Astrocyte of the spinal cord (primary cell): Measurements from ENCODE around the gene CX3CL1.
A peak's percentile ranks its signal among the peaks of the same experiment; 100 is the strongest.

Experiments used
- DNase-seq: peaks from one replicate; pipeline ENCODE4 v3.0.0; 2011; ENCODE audit warnings: low read depth, low spot score
- H3K4me3 ChIP-seq: 2 replicates; pipeline ENCODE4 v1.5.1; 2011; ENCODE audit warnings: low read depth, mild to moderate bottlenecking, low read length, moderate library complexity
- in situ Hi-C: cut with HindIII; loops from 2 replicates; pipeline ENCODE4 v1.10.0; 2017; ENCODE audit warnings: low sequenced_read_pairs
- TF ChIP-seq, protein P1 (sequence below): IDR thresholded peaks from 2 replicates; pipeline ENCODE4 v1.5.1; 2012; ENCODE audit warnings: low read depth, mild to moderate bottlenecking, low read length, inconsistent platforms

CX3CL1 gene

DNA sequence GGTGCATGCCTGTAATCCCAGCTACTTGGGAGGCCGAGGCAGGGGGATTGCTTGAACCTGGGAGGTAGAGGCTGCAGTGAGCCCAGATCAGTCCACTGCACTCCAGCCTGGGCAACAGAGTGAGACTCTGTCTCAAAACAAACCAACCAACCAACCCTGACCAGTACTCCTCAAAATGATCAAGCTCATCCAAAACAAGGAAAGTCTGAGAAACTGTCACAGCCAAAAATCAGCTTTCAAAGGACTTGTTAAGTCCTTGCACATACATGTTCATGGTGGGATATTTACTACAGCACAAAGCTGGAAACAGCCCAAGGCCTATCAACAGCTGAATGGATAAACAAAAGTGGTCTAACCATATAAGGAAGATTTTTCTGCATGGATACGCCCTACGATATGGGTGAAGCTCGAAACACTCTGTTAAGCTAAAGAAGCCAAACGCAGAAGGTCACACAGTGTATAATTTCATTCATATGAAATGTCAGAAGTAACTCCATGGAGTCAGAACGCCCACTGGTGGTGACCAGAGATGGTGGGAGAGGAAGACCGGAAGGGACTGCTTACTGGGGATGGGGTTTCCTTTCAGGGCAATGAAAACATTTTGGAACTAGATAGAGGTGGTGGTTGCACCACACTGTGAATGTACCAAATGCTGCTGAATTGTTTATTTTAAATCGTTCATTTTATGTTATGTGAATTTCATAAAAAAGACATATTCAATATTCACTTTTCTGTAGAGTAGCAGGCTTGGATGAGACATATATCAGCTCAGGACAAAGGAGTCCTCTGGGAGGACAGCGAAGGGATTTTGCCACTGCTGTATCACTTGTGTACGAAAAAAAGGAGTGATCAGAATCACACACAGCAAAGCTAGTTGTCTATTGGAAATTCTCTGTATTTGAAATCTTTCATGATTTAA is 50.0 kb downstream of the CX3CL1 start:
- H3K4me3 ChIP-seq, result no peak overlapping the region
- peak; percentile 68 for DNase-seq
- in situ Hi-C loops, result no loop called here
- TF ChIP-seq, protein P1, sequence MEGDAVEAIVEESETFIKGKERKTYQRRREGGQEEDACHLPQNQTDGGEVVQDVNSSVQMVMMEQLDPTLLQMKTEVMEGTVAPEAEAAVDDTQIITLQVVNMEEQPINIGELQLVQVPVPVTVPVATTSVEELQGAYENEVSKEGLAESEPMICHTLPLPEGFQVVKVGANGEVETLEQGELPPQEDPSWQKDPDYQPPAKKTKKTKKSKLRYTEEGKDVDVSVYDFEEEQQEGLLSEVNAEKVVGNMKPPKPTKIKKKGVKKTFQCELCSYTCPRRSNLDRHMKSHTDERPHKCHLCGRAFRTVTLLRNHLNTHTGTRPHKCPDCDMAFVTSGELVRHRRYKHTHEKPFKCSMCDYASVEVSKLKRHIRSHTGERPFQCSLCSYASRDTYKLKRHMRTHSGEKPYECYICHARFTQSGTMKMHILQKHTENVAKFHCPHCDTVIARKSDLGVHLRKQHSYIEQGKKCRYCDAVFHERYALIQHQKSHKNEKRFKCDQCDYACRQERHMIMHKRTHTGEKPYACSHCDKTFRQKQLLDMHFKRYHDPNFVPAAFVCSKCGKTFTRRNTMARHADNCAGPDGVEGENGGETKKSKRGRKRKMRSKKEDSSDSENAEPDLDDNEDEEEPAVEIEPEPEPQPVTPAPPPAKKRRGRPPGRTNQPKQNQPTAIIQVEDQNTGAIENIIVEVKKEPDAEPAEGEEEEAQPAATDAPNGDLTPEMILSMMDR, result peak; percentile 90

DNA sequence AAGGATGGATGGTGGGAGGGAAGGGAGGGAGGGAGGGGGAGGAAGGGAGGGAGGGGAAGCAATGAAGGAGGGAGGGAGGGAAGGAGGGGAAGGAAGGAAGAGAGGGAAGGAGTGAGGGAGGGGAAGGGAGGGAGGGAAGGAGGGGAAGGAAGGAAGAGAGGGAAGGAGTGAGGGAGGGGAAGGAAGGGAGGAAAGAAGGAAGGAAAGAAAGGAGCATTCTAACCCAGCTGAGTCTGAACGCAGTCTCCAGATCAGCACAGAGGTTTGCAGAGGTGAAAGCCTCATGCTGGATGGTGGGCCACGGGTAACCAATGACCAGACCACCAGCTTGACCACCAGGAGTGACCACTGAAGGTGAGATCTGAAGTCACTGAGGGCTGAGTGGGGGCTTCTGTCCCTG is 50.9 kb downstream of the CX3CL1 start:
- DNase-seq, result no peak
- TF ChIP-seq, protein P1, result no peak
- in situ Hi-C loops, result no loop called here
- no peak overlapping the region for H3K4me3 ChIP-seq

DNA sequence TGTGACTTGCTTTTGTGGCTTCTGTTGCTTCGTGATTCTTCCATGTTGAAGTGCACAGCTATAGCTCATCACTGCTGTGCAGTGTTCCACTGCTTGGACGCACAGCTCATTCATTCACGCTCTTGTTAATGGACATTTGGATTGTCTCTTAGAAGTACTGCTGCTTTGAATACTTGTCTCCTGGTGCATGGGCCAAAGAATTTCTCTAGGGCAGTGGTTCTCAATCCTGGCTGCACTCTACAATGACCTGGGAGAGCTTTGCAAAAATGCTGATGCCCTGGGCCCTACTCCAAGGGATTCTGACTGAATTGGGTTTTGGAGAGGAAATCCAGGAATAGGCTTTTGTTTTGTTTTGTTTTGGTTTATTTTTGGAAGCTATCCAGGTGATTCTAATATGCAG is 52.3 kb downstream of the CX3CL1 start:
- in situ Hi-C loops, result no loop called here
- H3K4me3 ChIP-seq, result no peak overlapping the region
- TF ChIP-seq, protein P1, result no peak
- no peak for DNase-seq

DNA sequence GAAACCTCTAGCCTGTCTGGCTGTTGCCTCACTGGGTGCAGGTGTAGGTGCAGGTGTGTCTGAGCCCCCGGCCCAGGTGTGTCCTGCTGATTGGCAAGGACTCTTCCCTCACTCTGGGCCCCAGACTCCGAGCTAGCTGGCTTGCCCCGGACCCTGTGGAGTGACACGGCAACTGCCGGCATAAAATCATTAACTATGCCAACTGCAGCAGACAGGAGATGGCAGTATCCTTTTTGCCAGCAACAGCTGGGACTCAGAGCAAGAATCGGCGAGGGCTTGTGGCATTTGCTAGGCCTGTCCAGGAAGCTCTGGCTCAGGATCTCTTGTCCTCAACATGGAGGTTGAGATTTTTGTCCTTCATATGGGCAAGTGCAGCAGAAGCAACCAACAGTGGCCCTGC is 54.1 kb downstream of the CX3CL1 start:
- DNase-seq, result no peak
- TF ChIP-seq, protein P1, result no peak
- in situ Hi-C loops, result no loop called here
- H3K4me3 ChIP-seq, result no peak overlapping the region

DNA sequence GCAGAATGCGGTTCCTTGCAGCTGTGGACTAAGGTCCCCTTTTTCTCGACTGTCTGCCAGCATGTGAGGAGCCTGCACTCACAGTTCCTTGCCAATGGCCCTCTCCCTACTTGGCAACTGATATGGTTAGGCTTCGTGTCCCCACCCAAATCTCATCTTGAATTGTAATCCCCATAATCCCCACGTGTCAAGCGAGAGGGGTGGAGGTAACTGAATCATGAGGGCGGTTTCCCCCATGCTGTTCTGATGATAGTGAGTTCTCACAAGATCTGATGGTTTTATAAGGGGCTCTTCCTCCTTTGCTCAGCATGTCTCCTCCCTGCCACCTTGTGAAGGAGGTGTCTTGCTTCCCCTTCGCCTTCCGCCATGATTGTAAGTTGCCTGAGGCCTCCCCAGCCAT is 55.0 kb downstream of the CX3CL1 start:
- DNase-seq, result no peak
- TF ChIP-seq, protein P1, result no peak
- in situ Hi-C loops, result no loop called here

DNA sequence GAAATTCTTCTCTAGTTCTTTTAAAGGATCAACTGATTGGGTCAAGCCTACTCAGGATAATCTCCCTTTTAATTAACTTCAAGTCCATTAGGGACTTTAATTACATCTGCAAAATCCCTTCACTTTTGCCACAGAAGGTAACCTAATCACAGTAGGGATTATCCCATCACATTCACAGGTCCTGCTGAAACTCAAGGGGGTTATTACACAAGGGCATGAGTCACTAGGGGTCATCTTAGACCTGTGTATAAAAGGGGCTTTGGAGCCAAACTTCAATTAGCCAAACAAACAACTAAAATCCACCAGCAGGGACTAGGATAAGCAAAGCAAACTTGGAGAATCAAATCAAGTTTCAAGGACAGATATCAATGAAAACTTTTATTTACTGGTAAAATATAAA is 55.5 kb downstream of the CX3CL1 start:
- no peak for DNase-seq
- no peak overlapping the region for H3K4me3 ChIP-seq
- TF ChIP-seq, protein P1, result no peak
- in situ Hi-C loops, result no loop called here

More for the DNA sequence above, 55.0 kb downstream of the CX3CL1 start:
- H3K4me3 ChIP-seq, result no peak overlapping the region
